ENCODE measurements around the gene C19orf47.

DNA sequence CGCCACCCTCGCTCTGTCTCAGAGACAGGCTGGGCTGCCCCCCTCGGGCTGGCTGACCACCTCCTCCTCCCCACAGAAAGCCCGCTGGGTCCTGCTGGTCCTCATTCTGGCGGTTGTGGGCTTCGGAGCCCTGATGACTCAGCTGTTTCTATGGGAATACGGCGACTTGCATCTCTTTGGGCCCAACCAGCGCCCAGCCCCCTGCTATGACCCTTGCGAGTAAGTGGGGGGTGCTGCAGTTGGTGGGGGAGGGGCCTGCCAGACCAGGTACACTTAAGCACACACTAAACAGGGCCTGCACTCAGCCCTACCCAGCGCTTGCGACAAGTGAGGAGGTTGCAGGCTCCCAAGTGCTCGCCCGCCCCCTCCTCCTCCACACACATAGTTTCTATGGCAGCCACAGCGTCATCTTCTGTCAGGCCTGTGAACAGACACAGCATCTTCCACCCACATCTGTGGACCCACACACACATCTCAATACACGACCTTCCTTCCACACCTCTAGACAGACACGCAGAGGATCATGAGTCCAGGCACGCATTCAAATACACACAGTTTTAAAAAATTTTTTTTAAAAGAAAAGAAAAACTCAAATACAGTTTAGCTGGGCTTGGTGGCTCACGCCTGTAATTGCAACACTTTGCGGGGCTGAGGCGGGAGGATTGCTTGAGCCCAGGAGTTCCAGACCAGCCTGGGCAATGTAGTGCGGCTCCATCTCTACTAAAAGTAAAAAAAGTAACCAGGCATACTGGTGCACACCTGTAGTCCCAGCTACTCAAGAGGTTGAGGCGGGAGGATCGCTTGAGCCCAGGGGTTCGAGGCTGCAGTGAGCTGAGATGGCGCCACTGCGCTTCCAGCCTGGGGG is 18.7 kb upstream of the C19orf47 start:
- TF ChIP-seq, protein P1, sequence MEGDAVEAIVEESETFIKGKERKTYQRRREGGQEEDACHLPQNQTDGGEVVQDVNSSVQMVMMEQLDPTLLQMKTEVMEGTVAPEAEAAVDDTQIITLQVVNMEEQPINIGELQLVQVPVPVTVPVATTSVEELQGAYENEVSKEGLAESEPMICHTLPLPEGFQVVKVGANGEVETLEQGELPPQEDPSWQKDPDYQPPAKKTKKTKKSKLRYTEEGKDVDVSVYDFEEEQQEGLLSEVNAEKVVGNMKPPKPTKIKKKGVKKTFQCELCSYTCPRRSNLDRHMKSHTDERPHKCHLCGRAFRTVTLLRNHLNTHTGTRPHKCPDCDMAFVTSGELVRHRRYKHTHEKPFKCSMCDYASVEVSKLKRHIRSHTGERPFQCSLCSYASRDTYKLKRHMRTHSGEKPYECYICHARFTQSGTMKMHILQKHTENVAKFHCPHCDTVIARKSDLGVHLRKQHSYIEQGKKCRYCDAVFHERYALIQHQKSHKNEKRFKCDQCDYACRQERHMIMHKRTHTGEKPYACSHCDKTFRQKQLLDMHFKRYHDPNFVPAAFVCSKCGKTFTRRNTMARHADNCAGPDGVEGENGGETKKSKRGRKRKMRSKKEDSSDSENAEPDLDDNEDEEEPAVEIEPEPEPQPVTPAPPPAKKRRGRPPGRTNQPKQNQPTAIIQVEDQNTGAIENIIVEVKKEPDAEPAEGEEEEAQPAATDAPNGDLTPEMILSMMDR (IDR thresholded peaks at IDR 0.05) = no peak
- no peak for TF ChIP-seq POLR2A (IDR thresholded peaks at IDR 0.05)

Data from esophagus squamous epithelium (tissue), 4 donors.